Thymus (tissue), 11 donors: ENCODE measurements around the gene MAMSTR. TPM values are rescaled to one million over a fixed set of nuclear protein-coding genes. Genes with fewer than 3 reads are reported as not detected.

Source experiments
- DNase-seq, 9 donors: peaks; one replicate each; pipeline ENCODE4 v3.0.0-alpha.2; 2013; ENCODE audit warnings: low spot score in 9 of 9, low read depth in 6 of 9, missing footprints in 1 of 9
- H3K27ac ChIP-seq, 2 donors: one replicate each; pipeline ENCODE4 v1.5.1; 2013; ENCODE audit warnings: control low read depth in 1 of 2, low read depth in 1 of 2, low read length in 1 of 2, mild to moderate bottlenecking in 1 of 2, moderate library complexity in 1 of 2
- H3K27me3 ChIP-seq, 2 donors: one replicate each; pipeline ENCODE4 v1.5.1; 2013; ENCODE audit warnings: low read length in 1 of 2; ENCODE audit not compliant: control insufficient read depth in 2 of 2, insufficient read depth in 1 of 2
- H3K36me3 ChIP-seq, 2 donors: one replicate each; pipeline ENCODE4 v1.5.1; 2013; ENCODE audit warnings: low read length in 1 of 2, mild to moderate bottlenecking in 1 of 2, moderate library complexity in 1 of 2; ENCODE audit not compliant: control insufficient read depth in 2 of 2, insufficient read depth in 2 of 2
- H3K4me1 ChIP-seq, 2 donors: one replicate each; pipeline ENCODE4 v1.5.1; 2013; ENCODE audit warnings: low read length in 2 of 2; ENCODE audit not compliant: control insufficient read depth in 2 of 2, insufficient read depth in 2 of 2
- H3K4me3 ChIP-seq, 2 donors: one replicate each; pipeline ENCODE4 v1.5.1; 2013; ENCODE audit warnings: low read length in 2 of 2, control low read depth in 1 of 2, mild to moderate bottlenecking in 1 of 2
- H3K9me3 ChIP-seq, 2 donors: one replicate each; pipeline ENCODE4 v1.5.1; 2013; ENCODE audit warnings: low read length in 1 of 2, mild to moderate bottlenecking in 1 of 2; ENCODE audit not compliant: control insufficient read depth in 2 of 2, insufficient read depth in 1 of 2
- WGBS: extraction: QIAGEN DNeasy Blood & Tissue Kit; methylation state at CpG from one replicate; pipeline ENCODE4 v1.1.7; 2013; 5-methylcytosine and 5-hydroxymethylcytosine counted together
- polyA plus RNA-seq: library from polyadenylated mRNA; stranded (reverse); fragments of 200-250 nt; gene quantifications from one replicate; pipeline ENCODE4 v1.2.3, GENCODE V29; 2013
- total RNA-seq: library from RNA; stranded (reverse); fragments of 120-200 nt; gene quantifications from one replicate; pipeline ENCODE4 v1.2.4, GENCODE V29; 2013
- donor health status: healthy.

MAMSTR gene
- total and polyA plus RNA-seq, 2 donors = 0.38 to 1.2 TPM

- H3K9me3 ChIP-seq = peaks cover 0 to 14% of the 10 kb centered on the region in 2 donors
Measured at GRCh38 chr19:48739404-48740163, 20.1 kb upstream of the MAMSTR start.

GRCh38 chr19:48738557-48739403, 19.3 kb upstream of the MAMSTR start:
- Histone ChIP-seq H3K27me3 (peaks cover 21 to 43% of the 10 kb centered on the region in 2 donors), H3K27ac (peak overlapping the region in 1 of 2 donors; percentile 69), H3K36me3 (no peaks in the 10 kb centered on the region), H3K9me3 (peaks cover 0 to 14% of the 10 kb centered on the region in 2 donors), H3K4me3 (peak overlapping the region in 1 of 2 donors; percentile 60), H3K4me1 (peaks cover 8 to 29% of the 10 kb centered on the region in 2 donors)
- peak in 8 of 9 donors; percentile 39 to 88 (median 72) for DNase-seq
- 3% methylated on average over 96 of the region's 96 CpGs for WGBS

More at GRCh38 chr19:48739404-48740163, 20.1 kb upstream of the MAMSTR start:
- WGBS = 7% methylated on average over 51 of the region's 51 CpGs
- Histone ChIP-seq H3K4me1 (peaks cover 8 to 29% of the 10 kb centered on the region in 2 donors), H3K4me3 (peak overlapping the region in 1 of 2 donors; percentile 60), H3K27ac (no peak overlapping the region), H3K27me3 (peaks cover 21 to 52% of the 10 kb centered on the region in 2 donors), H3K36me3 (no peaks in the 10 kb centered on the region)
- no peak for DNase-seq

GRCh38 chr19:48737360-48737998, 18.0 kb upstream of the MAMSTR start:
- H3K9me3 ChIP-seq = peaks cover 0 to 14% of the 10 kb centered on the region in 2 donors
- H3K27ac ChIP-seq = no peak overlapping the region
- no peak overlapping the region for H3K4me3 ChIP-seq
- H3K36me3 ChIP-seq = no peaks in the 10 kb centered on the region
- WGBS = 91% methylated on average over 22 of the region's 22 CpGs
- peaks cover 8 to 29% of the 10 kb centered on the region in 2 donors for H3K4me1 ChIP-seq
- no peak for DNase-seq
- peaks cover 21 to 37% of the 10 kb centered on the region in 2 donors for H3K27me3 ChIP-seq

- Histone ChIP-seq H3K9me3 (peaks cover 0 to 5% of the 10 kb centered on the region in 2 donors), H3K27me3 (peaks cover 11 to 15% of the 10 kb centered on the region in 2 donors), H3K4me3 (no peak overlapping the region), H3K27ac (no peak overlapping the region), H3K36me3 (no peaks in the 10 kb centered on the region), H3K4me1 (peaks cover 8 to 16% of the 10 kb centered on the region in 2 donors)
- DNase-seq = no peak
- WGBS = 93% methylated on average over 38 of the region's 38 CpGs
Measured at GRCh38 chr19:48735031-48735615, 15.6 kb upstream of the MAMSTR start.

- WGBS = 96% methylated on average over 9 of the region's 9 CpGs
- no peak overlapping the region for H3K27ac ChIP-seq
- H3K4me3 ChIP-seq = no peak overlapping the region
- peaks cover 0 to 6% of the 10 kb centered on the region in 2 donors for H3K9me3 ChIP-seq
- DNase-seq = no peak
- H3K4me1 ChIP-seq = peaks cover 5 to 11% of the 10 kb centered on the region in 2 donors
- no peaks in the 10 kb centered on the region for H3K36me3 ChIP-seq
- H3K27me3 ChIP-seq = peaks cover 6 to 10% of the 10 kb centered on the region in 2 donors
Measured at GRCh38 chr19:48734625-48735024, 15.1 kb upstream of the MAMSTR start.

GRCh38 chr19:48731452-48731851, 11.9 kb upstream of the MAMSTR start:
- Histone ChIP-seq H3K27me3 (no peaks in the 10 kb centered on the region), H3K27ac (no peak overlapping the region), H3K4me1 (peaks cover 0 to 3% of the 10 kb centered on the region in 2 donors), H3K9me3 (peaks cover 0 to 16% of the 10 kb centered on the region in 2 donors), H3K36me3 (no peaks in the 10 kb centered on the region), H3K4me3 (no peak overlapping the region)
- DNase-seq = no peak
- 94% methylated on average over 4 of the region's 4 CpGs for WGBS

DNA sequence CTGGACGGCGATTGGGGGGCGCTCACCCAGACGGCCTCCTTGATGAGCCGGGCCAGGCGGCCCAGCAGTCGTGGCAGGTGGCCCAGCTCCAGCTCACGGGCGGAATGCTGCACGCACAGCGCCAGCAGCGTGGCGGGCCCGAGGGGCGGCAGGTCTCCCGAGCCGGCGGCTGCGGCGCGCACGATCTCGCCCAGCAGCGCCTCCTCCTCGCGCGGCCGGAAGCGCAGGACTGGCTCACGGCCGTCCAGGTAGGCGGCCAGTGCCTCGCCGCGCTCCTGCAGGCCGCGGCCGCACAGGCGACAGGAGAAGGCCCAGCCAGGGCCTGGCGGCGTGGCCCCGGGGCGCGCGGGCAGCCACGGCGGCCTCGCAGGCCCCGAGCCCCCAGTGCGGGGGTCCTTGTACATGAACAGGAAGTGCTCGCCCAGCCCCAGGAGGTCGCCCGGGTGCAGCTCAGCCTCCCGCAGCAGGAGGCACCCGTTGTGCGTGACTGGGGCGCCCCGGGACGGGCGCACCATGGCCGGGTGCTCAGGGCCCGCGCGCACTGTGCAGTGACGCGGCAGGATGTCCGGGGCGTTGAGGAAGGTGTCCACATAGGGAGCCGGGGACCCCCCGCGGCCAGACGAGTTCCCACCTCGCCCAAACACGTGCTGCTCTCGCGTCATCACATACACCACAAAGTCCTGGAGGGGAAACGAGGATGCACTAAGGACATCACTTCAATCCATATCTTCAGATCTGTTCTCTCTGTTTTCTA, 9.6 kb upstream of the MAMSTR start:
- Histone ChIP-seq H3K4me3 (no peak overlapping the region), H3K27me3 (no peaks in the 10 kb centered on the region), H3K9me3 (peaks cover 0 to 31% of the 10 kb centered on the region in 2 donors), H3K27ac (peak overlapping the region in 1 of 2 donors; percentile 70), H3K36me3 (peaks cover 0 to 2% of the 10 kb centered on the region in 2 donors), H3K4me1 (peaks cover 4 to 15% of the 10 kb centered on the region in 2 donors)
- WGBS = 93% methylated on average over 77 of the region's 77 CpGs
- no peak for DNase-seq

GRCh38 chr19:48726556-48726955, 7.0 kb upstream of the MAMSTR start:
- DNase-seq = peak in 1 of 9 donors; percentile 53
- 51% methylated on average over 2 of the region's 2 CpGs for WGBS
- peaks cover 0 to 2% of the 10 kb centered on the region in 2 donors for H3K36me3 ChIP-seq
- H3K27ac ChIP-seq = peak overlapping the region in 1 of 2 donors; percentile 43
- H3K27me3 ChIP-seq = no peaks in the 10 kb centered on the region
- peaks cover 0 to 31% of the 10 kb centered on the region in 2 donors for H3K9me3 ChIP-seq
- H3K4me1 ChIP-seq = peaks cover 4 to 15% of the 10 kb centered on the region in 2 donors
- H3K4me3 ChIP-seq = no peak overlapping the region
